SK-N-SH (cell line): ENCODE data around the gene ZP1. TPM values are rescaled to one million over a fixed set of nuclear protein-coding genes. Genes with fewer than 3 reads are reported as not detected.

ENCODE experiments used
- CTCF ChIA-PET: fragments of 300-600, 350-600 bp; formaldehyde crosslinking; extraction: SDS; loops from one replicate; lab custom pipeline; 2021; lab: Yijun Ruan, JAX
- POLR2A ChIA-PET: fragments of 350-600 bp; sonication (Branson Sonifier 250); formaldehyde crosslinking; extraction: SDS; loops from one replicate; lab custom pipeline; 2020; ENCODE audit warnings: antibody characterized with exemption, inconsistent platforms; lab: Yijun Ruan, JAX
- DNase-seq: peaks from one replicate; pipeline ENCODE4 v3.0.0; 2012
- H2AFZ ChIP-seq: fragments of 200-600 bp; sonication (generic); 2 replicates; pipeline ENCODE4 v1.8.1; 2016; ENCODE audit warnings: antibody characterized with exemption, mild to moderate bottlenecking, low read depth
- H3F3A ChIP-seq: fragments of 200-600 bp; sonication (generic); replicated peaks from 2 replicates; pipeline ENCODE3; 2016; ENCODE audit warnings: antibody characterized with exemption, mild to moderate bottlenecking; ENCODE audit not compliant: insufficient read depth
- H3K27ac ChIP-seq, 2 experiments: fragments of 200-500 bp in 1 of 2; fragments of 200-600 bp in 1 of 2; sonication (Bioruptor generic) in 1 of 2; sonication (generic), shearing (Covaris generic) in 1 of 2; 2 replicates each; pipeline versions ENCODE4 v1.5.1 to v1.6.1; 2014 to 2016; ENCODE audit warnings: low read depth in 2 of 2, inconsistent platforms in 1 of 2, low read length in 1 of 2, mild to moderate bottlenecking in 1 of 2, mixed read lengths in 1 of 2
- H3K27me3 ChIP-seq: fragments of 200-600 bp; sonication (generic), shearing (Covaris generic); 2 replicates; pipeline ENCODE4 v1.6.1; 2016; ENCODE audit warnings: mixed run types; ENCODE audit not compliant: insufficient read depth
- H3K36me3 ChIP-seq, 2 experiments: fragments of 200-500 bp in 1 of 2; fragments of 200-600 bp in 1 of 2; sonication (Bioruptor generic) in 1 of 2; sonication (generic) in 1 of 2; replicated peaks in 1 of 2; 2 replicates each; pipeline versions ENCODE3 to v1.5.1; 2014 to 2016; ENCODE audit warnings: low read length in 1 of 2, mild to moderate bottlenecking in 1 of 2; ENCODE audit not compliant: insufficient read depth in 2 of 2, control insufficient read depth in 1 of 2
- H3K4me1 ChIP-seq, 2 experiments: fragments of 200-500 bp in 1 of 2; fragments of 200-600 bp in 1 of 2; sonication (Bioruptor generic) in 1 of 2; sonication (generic), shearing (Covaris generic) in 1 of 2; 2 replicates each; pipeline versions ENCODE4 v1.5.1 to v1.6.1; 2014 to 2016; ENCODE audit warnings: low read depth in 1 of 2, low read length in 1 of 2, mixed run types in 1 of 2; ENCODE audit not compliant: insufficient read depth in 2 of 2, control insufficient read depth in 1 of 2
- H3K4me2 ChIP-seq: fragments of 200-600 bp; sonication (generic), shearing (Covaris generic); 2 replicates; pipeline ENCODE4 v1.6.1; 2017; ENCODE audit warnings: mixed run types
- H3K4me3 ChIP-seq, 2 experiments: fragments of 200-500 bp in 1 of 2; fragments of 200-600 bp in 1 of 2; sonication (Bioruptor generic) in 1 of 2; sonication (generic), shearing (Covaris generic) in 1 of 2; 2 replicates each; pipeline versions ENCODE4 v1.5.1 to v1.8.1; 2014 to 2016; ENCODE audit warnings: low read depth in 2 of 2, inconsistent platforms in 1 of 2, low read length in 1 of 2, mild to moderate bottlenecking in 1 of 2, mixed read lengths in 1 of 2, moderate library complexity in 1 of 2
- H3K79me2 ChIP-seq: fragments of 200-600 bp; sonication (generic); 2 replicates; pipeline ENCODE4 v1.8.1; 2017; ENCODE audit warnings: mild to moderate bottlenecking; ENCODE audit not compliant: insufficient read depth
- H3K9ac ChIP-seq: fragments of 200-600 bp; sonication (generic); 2 replicates; pipeline ENCODE4 v1.6.1; 2017; ENCODE audit warnings: mixed run types
- H3K9me2 ChIP-seq: fragments of 200-600 bp; sonication (generic); 2 replicates; pipeline ENCODE4 v1.6.1; 2017; ENCODE audit warnings: mixed run types
- H3K9me3 ChIP-seq: fragments of 200-600 bp; sonication (generic); 2 replicates; pipeline ENCODE4 v1.6.1; 2017; ENCODE audit warnings: mixed run types, mild to moderate bottlenecking, moderate library complexity
- H4K20me1 ChIP-seq: fragments of 200-600 bp; sonication (generic); 2 replicates; pipeline ENCODE4 v1.6.1; 2017; ENCODE audit warnings: mild to moderate bottlenecking, mixed run types; ENCODE audit not compliant: insufficient read depth
- CHD2 ChIP-seq: fragments of 150-350 bp; IDR thresholded peaks from 2 replicates; pipeline ENCODE4 v1.6.1; 2018; ENCODE audit warnings: low read length; ENCODE audit not compliant: partially characterized antibody
- ELF1 ChIP-seq: IDR thresholded peaks from 2 replicates; pipeline ENCODE4 v1.4.0; 2012
- FOXM1 ChIP-seq: IDR thresholded peaks from 2 replicates; pipeline ENCODE4 v1.4.0; 2012; ENCODE audit warnings: low read depth, mild to moderate bottlenecking
- JUND ChIP-seq: IDR thresholded peaks from 2 replicates; pipeline ENCODE4 v1.4.0; 2012
- MAX ChIP-seq: IDR thresholded peaks from 2 replicates; pipeline ENCODE4 v1.4.0; 2012; ENCODE audit warnings: low read depth
- MXI1 ChIP-seq: IDR thresholded peaks from 2 replicates; pipeline ENCODE4 v1.6.1; 2012; ENCODE audit warnings: mild to moderate bottlenecking, low read depth, low read length, improper control_type of control experiment
- POLR2AphosphoS5 ChIP-seq: IDR thresholded peaks from 2 replicates; pipeline ENCODE4 v1.6.1; 2012; ENCODE audit warnings: low read depth, low read length
- RFX5 ChIP-seq: IDR thresholded peaks from 2 replicates; pipeline ENCODE4 v1.6.1; 2012; ENCODE audit warnings: mild to moderate bottlenecking, improper control_type of control experiment, low read length
- SMC3 ChIP-seq: IDR thresholded peaks from 2 replicates; pipeline ENCODE4 v1.6.1; 2012; ENCODE audit warnings: low read depth, low read length, improper control_type of control experiment
- TAF1 ChIP-seq: IDR thresholded peaks from 2 replicates; pipeline ENCODE4 v1.6.1; 2012; ENCODE audit warnings: low read depth, mild to moderate bottlenecking, low read length, moderate library complexity, borderline replicate concordance
- TEAD4 ChIP-seq: IDR thresholded peaks from 2 replicates; pipeline ENCODE4 v1.4.0; 2012; ENCODE audit warnings: mild to moderate bottlenecking, borderline replicate concordance; ENCODE audit not compliant: insufficient read depth
- YY1 ChIP-seq: IDR thresholded peaks from 2 replicates; pipeline ENCODE4 v1.4.0; 2012; ENCODE audit warnings: low read depth, mild to moderate bottlenecking
- WGBS: methylation state at CpG from one replicate; pipeline ENCODE4 v1.1.6; 2017; ENCODE audit warnings: low lambda C conversion rate; 5-methylcytosine and 5-hydroxymethylcytosine counted together
- polyA plus RNA-seq, 3 experiments: library from polyadenylated mRNA; depleted of rRNA; stranded (reverse); fragments of >200 nt; gene quantifications; 2 replicates each; pipeline ENCODE4 v1.2.3, GENCODE V29; 2012
- TF ChIP-seq, protein P1 (sequence below): IDR thresholded peaks from 2 replicates; pipeline ENCODE4 v1.6.1; 2012; ENCODE audit warnings: mild to moderate bottlenecking, low read depth, low read length, moderate library complexity
- TF ChIP-seq, protein P2 (sequence below): fragments of 150-350 bp; IDR thresholded peaks from 2 replicates; pipeline ENCODE4 v1.6.1; 2016; ENCODE audit warnings: mild to moderate bottlenecking, low read depth, low read length
- TF ChIP-seq, protein P3 (sequence below): IDR thresholded peaks from 2 replicates; pipeline ENCODE4; 2012

ZP1 gene
- polyA plus RNA-seq, 1 of the 3 experiments (the other 2 are of a cell fraction) = not detected

DNA sequence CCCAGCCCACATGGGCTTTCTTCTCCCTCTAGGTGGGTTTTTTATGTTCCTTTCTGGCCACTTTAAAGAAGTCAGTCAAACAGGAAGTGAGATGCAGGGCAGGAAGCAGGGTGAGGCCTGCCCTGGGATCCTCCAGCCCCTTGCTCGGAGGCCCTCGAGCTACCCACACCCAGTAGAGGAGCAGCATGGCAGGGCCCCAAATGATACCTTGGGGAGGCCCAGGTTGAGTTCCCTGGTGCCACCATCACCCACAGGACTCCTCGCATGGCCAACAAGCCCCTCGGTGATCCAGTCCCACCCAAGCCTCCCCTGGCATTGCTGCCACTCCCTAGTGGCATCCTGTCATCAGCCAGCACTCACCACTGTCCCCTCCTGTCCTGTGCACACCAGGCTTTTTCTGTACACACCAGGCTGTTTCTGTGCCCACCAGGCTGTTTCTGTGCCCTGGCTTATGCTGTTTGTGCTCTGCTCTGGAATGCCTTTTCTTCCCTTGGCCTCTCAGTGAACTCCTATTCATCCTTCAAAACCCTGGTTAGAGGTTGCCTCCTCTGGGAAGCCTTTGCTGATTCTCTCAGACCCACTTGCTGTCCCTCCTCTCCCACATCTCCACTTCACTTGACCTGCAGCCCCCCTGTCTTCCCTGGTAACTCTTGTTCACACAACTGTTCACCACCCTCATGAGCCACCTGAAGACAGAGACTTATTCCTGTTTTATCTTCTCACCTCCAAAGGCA is 8.4 kb upstream of the ZP1 start:
- ChIA-PET CTCF (interaction anchor here (1.3 to 1.5 kb wide), 2 partner anchors 28 to 40 kb away, joined by 4 to 6 read pairs; no protein-coding TSS in a partner anchor), POLR2A (no interaction called here)
- Histone ChIP-seq H3K9me2 (no peaks in the 10 kb centered on the region), H4K20me1 (no peaks in the 10 kb centered on the region), H3K4me3 (no peak overlapping the region; a peak in 1 of 4 replicates), H3F3A (no peaks in the 10 kb centered on the region), H3K27ac (no peak overlapping the region), H3K9ac (no peak overlapping the region), H3K9me3 (no peaks in the 10 kb centered on the region), H3K27me3 (no peaks in the 10 kb centered on the region; the same call in 1 of the 2 replicates), H3K4me2 (no peak overlapping the region), H3K4me1 (no peaks in the 10 kb centered on the region), H3K79me2 (no peaks in the 10 kb centered on the region), H3K36me3 (no peaks in the 10 kb centered on the region)
- WGBS = 68% methylated on average over 3 of the region's 4 CpGs
- no peak for DNase-seq
- TF ChIP-seq YY1 (no peak), JUND (no peak), POLR2AphosphoS5 (no peak), RFX5 (no peak), CHD2 (no peak), SMC3 (no peak), MAX (no peak), MXI1 (no peak), TAF1 (no peak), TEAD4 (no peak), FOXM1 (no peak), ELF1 (no peak)
- TF ChIP-seq, protein P1, sequence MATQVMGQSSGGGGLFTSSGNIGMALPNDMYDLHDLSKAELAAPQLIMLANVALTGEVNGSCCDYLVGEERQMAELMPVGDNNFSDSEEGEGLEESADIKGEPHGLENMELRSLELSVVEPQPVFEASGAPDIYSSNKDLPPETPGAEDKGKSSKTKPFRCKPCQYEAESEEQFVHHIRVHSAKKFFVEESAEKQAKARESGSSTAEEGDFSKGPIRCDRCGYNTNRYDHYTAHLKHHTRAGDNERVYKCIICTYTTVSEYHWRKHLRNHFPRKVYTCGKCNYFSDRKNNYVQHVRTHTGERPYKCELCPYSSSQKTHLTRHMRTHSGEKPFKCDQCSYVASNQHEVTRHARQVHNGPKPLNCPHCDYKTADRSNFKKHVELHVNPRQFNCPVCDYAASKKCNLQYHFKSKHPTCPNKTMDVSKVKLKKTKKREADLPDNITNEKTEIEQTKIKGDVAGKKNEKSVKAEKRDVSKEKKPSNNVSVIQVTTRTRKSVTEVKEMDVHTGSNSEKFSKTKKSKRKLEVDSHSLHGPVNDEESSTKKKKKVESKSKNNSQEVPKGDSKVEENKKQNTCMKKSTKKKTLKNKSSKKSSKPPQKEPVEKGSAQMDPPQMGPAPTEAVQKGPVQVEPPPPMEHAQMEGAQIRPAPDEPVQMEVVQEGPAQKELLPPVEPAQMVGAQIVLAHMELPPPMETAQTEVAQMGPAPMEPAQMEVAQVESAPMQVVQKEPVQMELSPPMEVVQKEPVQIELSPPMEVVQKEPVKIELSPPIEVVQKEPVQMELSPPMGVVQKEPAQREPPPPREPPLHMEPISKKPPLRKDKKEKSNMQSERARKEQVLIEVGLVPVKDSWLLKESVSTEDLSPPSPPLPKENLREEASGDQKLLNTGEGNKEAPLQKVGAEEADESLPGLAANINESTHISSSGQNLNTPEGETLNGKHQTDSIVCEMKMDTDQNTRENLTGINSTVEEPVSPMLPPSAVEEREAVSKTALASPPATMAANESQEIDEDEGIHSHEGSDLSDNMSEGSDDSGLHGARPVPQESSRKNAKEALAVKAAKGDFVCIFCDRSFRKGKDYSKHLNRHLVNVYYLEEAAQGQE = no peak
- TF ChIP-seq, protein P2, sequence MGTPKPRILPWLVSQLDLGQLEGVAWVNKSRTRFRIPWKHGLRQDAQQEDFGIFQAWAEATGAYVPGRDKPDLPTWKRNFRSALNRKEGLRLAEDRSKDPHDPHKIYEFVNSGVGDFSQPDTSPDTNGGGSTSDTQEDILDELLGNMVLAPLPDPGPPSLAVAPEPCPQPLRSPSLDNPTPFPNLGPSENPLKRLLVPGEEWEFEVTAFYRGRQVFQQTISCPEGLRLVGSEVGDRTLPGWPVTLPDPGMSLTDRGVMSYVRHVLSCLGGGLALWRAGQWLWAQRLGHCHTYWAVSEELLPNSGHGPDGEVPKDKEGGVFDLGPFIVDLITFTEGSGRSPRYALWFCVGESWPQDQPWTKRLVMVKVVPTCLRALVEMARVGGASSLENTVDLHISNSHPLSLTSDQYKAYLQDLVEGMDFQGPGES = no peak
- TF ChIP-seq, protein P3, sequence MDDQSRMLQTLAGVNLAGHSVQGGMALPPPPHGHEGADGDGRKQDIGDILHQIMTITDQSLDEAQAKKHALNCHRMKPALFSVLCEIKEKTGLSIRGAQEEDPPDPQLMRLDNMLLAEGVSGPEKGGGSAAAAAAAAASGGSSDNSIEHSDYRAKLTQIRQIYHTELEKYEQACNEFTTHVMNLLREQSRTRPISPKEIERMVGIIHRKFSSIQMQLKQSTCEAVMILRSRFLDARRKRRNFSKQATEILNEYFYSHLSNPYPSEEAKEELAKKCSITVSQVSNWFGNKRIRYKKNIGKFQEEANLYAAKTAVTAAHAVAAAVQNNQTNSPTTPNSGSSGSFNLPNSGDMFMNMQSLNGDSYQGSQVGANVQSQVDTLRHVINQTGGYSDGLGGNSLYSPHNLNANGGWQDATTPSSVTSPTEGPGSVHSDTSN = no peak
- TF ChIP-seq, all 33 proteins: peak for 0
- no peak overlapping the region for H2AFZ ChIP-seq
